GM18870 (cell line): Measurements from ENCODE around the gene SCAMP2.

Source experiments
- ATAC-seq: cut with Tn5 transposase; IDR thresholded peaks from one replicate; pipeline ENCODE4 v1.9.1; 2021; ENCODE audit warnings: moderate library complexity; ENCODE audit not compliant: unreplicated experiment

The SCAMP2 gene

DNA sequence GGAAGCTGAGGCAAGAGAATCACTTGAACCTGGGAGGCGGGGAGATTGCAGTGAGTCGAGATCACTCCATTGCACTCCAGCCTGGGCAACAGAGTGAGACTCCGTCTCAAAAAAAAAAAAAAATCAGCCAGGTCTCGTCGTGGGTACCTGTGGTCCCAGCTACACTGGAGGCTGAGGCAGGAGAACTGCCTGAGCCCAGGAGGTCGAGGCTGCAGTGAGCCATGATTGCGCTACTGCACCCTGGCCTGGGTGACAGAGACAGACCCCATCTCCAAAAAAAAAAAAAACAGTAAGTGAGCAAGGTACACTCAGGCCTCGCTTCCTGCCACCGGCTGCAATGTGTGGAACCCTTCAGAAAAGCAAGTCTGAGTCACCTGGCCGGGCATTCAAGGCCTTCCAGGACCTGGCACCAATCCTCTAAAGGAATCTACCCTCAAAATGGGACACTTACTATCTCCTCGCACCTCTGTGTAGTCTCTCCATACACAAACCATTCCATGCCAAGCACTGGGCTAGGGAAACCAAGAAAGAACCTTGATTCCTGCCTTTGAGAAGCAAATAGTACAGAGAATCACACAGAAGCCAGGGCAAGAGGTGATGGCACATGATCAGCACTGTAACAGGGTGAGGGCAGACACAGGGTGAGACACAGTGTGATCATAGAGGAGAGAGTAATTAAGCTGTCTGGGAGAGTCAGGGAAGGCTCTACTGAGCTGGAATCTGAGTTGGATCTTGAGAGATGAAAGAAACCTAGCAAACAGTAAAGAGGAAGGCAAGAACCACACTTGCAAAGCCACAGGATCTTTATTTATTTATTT lies 9.7 kb downstream of the SCAMP2 start:
- ATAC-seq = no peak

DNA sequence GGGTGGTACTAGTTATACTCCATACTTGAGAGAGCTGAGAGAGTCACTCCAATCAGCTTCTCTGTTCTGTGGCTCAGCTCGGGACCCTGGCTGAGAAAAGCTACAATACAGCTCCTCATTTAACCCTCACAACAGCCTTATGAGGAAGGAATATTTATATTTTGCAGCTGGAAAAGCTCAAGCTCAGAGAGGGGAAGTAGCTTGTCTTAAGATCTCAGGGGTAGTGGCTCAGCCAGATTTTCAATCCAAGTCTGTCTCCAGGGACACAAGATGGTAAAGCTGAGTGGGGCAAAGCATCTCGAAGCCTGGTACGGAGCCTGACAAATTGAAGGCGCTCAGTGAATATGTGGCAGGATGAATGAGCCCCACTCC lies 14.8 kb downstream of the SCAMP2 start:
- ATAC-seq = no peak

DNA sequence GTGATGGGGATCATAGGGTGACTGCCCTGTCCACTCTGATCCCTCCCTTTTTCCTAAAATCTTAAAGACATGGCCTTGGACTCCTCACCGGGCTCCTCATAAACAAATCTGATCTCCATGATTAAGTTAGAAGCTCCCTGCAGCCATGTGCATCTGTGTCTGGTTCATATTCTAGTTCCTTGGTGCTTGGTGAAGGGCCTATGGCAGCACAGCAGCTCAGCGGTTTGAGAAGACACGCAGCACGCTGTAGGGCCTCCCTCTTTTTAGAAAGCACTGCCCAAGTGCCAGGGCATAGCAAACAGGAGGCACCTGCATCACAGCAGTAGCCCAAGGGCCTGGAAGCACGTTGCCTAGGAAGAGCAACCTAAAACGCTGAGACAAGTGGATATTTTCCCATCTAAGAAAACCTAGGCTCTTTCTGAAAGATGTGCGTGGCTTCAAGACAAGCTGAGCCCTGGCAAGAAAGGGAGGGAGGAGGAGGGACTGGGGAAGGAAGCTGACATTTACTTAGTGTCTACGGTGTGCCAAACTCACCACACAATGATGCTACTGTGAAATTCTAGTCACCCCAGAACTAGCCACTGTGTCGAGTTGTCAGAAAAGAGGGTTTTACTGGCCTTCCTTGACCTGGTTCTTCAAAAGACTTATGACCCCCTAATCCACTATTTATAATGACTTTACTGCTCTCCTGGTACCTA lies 15.3 kb downstream of the SCAMP2 start:
- no peak for ATAC-seq

DNA sequence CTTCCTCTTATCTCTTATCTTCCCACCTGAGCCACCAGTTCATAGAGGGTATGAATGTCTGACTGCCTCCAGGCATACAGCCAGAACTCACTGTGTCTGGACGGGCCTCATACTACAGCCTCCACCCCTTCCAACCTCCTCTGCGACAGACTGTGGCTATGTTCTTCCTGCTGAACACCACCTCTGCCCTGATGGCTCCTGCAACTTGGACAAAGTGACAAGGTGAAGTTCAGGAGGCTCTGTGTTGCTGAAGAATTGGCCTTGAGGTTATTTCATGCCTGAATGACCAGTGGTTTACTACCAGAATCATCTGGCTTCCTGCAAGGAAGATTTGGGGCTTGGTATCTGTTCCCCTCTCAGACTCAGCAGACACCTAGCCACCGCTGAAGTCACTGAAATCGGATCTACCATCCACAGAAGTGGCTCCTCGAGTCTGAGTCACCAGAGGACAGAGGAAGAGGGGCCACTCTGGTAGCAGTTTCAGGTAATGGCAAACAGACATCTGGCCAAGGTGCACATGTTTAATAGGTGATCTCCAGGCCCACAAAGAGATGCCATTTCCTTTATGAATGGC lies 16.0 kb downstream of the SCAMP2 start:
- no peak for ATAC-seq

DNA sequence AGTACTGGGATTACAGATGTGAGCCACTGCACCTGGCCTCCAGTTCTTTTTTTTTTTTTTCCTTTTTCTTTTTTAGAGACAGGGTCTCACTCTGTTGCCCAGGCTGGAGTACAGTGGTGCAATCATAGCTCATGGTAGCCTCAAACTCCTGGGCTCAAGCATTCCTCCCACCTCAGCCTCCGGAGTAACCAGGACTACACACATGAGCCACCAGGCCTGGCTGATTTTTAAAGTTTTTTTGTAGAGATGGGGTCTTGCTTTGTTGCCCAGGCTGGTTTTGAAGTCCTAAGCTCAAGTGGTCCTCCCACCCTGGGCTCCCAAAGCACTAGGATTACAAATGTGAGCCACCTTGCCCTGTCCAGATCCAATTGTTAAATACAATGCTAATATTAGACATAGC lies 16.6 kb downstream of the SCAMP2 start:
- no peak for ATAC-seq

DNA sequence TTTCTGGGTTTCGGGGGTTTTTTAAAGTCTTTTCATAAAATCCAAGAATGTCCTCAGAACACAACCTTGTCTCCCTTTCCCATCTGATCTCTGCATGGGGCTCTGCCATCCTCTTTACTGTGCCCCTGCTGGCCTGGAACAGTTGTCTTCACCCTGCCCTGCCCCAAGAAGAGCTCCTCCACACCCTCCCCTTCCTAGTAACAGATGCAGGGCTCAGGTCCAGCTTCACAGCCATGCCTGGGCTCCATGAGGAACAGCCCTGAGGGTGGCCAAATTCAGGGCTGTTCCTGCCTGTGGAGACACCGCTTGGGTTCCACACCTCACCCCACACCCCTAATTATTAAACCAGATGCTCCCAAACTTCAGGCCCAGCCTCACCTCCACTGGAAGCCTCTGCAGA lies 17.3 kb downstream of the SCAMP2 start:
- ATAC-seq = no peak

DNA sequence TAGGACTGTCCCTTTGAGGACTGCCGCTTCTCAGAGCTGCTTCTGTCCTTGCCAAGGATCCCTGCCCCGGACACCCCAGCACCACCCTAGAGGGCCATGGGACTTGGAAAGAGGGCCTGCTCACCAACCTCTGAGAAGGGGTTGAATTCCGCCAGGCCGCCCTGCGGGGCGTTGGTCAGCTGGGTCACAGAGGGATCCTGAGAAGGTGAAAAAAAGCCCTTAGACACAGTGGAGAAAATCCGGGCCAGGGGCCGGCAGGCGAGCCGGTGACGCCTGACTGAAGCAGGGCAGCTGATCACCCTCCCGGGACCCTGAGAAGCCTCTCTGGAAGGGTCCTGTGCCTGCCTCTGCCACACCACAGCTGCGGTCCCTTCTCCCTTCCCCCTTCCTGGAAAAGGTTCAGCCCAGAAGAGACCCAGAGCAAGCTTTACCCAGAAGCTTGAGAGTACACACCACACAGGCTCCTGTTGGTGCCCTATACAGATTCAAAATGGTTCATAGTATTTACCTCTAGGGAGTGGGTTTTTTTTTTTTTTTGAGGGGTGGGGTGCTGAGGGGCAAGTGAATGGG lies 18.6 kb downstream of the SCAMP2 start:
- no peak for ATAC-seq

DNA sequence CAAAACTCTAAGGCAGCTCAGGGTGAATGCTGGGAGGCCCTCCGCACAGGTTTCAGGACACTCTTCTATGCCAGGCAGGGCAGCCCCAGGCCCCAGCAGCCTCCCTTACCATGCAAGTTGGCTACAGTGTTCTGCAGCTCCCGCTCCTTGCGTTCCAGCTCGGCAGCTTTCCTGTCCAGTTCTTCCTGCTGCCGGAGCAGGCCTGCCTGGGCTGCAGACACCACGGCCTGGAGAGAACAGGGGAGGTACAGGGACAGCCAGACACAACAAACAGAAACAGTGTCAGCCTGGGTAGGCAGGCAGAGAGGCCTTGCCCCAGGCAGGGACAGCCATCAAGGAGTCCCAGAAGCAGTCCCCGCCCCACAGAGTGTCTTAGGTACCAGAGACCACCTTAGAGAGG lies 21.2 kb downstream of the SCAMP2 start:
- no peak for ATAC-seq

DNA sequence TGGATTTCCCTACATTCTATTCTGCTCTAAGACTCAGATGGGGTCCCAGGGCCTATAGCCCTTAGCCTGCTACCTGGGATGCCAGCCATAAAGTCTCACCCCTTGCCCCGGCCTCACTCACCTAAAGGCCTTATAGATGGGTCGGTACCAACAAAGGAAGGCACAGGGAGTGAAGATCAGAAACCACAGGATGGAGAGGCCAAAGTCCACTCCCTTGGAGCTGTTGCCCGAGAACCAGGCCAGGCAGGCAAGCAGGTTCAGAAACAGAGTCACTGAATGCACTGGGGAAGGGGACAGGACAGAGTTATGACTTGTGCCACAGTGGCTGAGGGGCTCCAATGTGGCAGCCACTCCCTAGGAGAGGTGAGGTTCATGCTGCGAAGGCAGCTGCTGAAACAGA lies 22.8 kb downstream of the SCAMP2 start:
- no peak for ATAC-seq

DNA sequence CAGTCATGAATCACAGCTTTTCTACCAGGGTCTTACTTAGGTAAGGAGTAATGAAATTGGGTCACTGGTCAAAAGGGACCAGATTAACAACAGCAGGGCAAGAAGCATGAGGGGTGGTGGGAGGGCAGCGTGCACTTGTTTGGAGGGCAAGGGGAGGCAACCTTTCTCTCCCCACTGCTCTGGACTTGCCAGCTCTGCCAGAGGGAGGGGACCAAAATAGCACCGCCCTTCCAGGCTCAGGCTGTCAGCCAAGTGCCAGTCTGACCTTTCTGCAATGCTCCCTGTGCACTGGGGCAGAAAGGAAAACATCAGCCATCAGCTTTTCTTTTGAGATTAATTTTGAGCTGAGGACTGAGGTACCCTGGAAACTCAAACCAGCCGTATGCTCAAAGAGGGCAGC lies 25.7 kb downstream of the SCAMP2 start:
- ATAC-seq = no peak

DNA sequence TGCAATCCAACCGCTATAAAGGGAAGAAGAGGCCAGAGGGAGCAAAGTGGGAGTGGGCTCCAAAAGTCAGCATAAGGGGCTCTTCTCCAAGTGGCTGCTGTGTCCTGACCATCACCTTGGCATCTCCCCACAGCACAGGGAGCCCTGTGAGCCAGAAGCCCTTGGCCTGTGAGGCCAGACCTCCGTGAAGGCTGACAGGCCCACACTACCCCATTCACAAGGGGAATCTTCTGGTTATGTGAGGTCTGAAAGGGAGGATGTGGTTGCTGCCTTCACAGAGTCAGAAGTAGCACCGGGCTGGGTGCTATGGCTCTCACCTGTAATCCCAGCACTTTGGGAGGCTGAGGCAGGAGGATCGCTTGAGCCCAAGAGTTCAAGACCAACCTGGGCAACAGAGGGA lies 27.6 kb downstream of the SCAMP2 start:
- no peak for ATAC-seq

DNA sequence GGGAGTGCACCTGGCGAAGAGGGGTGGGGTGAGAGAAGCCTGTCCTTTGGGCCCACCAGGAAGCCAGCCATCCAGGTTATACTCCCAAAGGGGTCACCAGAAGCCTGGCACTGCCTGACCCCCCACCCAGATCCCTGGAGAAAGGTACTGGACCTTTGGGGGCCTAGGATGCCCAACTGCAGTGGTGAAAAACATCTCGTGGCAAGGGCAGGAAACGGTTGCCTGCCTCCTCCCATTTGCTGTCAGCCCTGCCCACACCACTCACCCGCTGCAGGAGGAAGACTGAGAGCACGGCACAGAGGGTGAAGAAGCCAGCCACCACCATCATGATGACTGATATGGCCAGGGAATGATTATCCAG lies 28.0 kb downstream of the SCAMP2 start:
- ATAC-seq = no peak

DNA sequence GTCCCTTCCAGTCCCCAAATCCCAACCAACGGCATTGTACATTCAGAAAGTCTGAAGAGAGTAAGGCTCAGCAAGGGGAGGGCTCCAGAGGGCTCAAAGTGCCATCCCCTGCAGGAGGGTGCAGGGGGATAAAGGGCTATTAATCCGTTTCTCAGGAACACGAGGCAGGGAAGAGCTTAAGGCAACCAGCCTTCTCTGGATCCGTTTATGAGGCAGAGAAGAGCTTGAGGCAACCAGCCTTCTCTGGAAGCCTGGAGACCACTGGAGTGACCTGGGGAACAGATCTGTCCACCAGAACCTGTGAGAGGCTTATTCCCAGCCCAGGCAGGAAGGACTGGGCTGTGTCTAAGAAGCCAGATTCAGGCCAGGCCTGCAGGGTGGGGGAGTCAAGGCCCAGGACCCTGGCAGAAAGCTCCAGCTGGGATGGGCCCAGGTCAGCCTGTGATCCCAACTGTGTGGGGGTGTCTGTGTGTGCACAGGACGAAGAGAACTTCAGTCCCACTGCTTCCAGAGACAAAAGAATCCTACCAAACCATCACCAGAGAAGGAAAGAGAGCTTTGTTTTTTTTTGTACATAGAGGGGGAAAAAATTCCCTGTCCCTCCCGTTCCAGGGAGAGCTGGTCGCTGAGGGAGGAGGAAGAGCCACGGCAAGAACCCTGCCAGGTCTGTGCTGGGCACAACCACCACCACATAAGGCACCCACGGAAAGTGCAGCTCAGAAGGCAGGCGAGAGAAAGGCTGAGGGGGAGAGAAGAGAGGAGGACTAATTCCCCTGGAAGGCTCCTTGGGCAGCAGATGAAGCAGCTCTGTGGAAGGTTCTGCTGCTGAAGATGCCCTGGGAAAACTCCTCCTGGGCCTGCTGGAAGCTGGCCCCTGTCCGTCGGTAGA lies 28.6 kb downstream of the SCAMP2 start:
- ATAC-seq = no peak

DNA sequence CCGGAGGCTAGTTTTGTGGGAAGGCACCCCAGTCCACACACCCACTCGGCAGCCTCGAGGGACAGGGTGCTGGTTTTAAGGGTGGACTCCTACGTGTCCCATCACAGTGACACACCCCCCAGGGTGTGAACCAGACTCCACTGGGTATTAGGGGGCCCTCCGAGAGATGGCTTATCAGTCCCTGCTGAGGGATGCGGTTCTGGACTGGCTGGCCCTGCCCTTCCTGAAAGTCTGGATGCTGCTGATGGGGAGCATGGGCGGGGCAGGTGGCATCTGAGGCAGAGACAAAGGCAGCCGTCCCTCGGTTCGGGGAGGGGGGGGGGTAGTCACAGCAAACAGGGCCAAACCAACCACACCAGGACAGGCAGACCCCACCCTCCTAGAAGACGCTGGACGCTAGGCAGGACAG lies 29.3 kb downstream of the SCAMP2 start:
- no peak for ATAC-seq

DNA sequence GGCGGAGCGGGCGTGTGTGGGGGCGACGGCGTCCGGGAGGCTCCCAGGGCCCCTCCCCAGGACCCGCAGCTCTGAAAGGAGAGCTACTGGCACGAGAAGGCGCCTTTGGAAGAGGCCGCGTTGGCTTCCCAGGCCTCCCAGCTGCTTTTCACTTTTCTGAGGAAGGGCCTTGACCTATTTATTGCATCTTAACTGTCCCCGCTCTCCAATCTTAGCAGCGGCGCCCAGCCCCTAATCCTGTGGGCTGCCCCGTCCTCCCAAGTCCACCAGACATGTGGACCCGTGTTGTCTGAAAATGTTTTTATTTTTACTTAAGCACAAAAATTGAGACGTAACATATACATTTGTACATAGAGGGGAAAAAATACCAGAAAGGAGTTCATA lies 29.7 kb downstream of the SCAMP2 start:
- no peak for ATAC-seq

DNA sequence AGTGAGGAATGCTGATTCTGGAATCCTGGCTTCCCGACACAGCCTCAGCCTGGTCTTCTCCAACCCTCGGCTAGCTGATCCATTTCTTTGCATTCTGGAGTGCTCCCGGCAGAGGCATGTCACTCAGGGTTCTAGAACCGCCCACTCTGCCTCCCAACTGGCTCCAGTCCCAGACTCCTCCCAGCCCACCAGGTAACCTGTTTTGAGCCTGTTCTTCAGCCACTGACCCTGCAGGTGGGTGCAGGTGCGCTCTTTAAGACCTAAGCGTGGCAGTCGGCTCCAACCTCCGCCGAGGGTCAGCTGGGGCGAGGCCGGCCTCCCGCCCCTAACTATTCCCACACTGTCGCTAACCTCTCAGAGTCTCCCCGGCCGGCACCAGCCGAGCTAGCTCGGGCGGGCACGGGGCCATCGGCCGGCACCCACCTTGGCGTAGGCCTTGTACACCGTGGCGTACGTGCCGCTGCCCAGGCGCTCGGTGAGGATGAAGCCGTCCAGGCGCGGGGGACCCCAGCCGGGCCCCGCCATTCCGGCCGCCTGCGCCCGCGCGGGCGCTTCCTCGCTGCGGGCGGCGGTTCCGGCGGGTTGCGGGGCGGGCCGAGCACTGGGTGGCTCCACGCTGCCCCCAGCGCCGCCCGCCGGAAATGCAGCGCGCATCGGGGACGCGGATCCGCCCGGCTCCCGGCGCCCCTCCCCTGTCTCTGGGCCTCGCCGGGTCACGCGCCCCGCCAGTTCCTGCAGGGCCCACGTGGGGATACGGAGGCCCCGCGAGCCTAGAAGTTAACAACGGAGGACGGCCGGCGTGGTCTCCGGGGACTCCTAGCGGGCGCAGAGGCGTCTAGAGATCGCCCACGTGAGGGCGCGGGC lies 30.4 kb downstream of the SCAMP2 start, which contains the start of gene ULK3:
Gene ULK3 (minus strand): TSS at position 576 of the 864 bp plus-strand sequence. CDS start 51 bp downstream, at position 525.
- ATAC-seq = no peak

DNA sequence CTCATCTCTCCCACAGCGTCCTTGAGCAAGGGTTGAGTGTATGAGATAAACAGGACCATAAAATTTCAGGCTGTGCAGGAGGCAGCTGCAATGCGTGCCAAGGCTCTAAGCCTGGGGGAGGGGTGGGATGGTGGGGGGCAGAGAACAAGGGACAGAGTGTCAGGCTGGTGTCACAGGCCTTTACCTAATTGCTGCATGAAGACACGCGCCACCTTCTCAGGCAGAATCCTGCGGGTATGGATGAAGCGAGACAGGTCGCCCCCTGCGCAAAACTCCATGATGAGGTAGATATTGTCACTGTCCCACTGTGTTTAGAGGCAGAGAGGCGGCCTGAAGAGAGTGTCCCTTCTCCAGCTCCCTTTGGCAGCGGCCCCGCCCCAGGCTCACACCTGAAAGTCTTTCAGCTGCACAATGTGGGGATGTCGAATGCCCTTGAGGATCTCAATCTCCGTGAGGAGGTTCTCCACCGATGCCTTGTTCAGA lies 31.2 kb downstream of the SCAMP2 start:
- no peak for ATAC-seq

DNA sequence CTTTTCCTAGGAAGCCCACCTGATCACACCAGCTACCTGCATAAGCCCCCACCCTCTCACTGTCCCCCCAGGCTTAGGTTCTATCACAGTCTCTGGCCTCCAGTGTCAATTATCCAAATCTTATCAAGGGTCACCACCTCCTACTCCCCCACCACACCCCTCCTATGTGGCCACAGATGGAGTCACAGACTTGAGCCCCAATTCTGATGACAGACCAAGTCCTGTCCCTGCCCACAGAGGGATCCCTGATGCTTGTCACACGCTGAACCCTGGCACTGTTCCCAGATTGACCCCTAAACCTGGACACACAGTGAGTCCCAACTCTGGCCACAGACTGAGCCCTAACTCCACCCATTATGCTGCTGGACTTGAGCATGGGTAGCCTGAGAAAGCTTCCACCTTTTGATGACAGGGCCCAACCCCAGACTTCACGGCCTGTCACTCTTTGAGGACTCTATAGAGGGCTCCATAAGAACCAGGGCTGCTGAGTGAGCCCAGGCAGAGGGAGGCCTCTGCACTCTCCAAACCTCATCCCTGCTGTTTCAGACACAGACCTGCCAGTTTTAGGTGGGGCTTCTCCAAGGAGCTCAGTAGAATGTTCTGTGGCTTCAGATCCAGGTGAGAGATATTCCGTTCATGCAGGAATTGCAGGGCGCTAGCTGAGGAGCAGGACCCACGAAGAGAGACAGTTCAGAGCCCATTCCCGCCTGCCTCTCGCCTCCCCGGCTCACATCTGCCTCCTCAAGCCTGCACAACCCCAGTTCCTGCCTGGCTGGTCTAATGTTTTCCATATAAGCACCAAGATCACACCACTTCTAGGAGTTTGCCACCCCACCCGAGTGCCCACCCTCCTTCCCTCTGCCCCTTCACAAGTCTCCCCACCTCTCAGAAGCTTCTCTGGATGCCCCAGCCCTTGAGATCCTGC lies 32.1 kb downstream of the SCAMP2 start:
- no peak for ATAC-seq
